Hematopoietic multipotent progenitor cell treated with erythropoietin and hydrocortisone succinate and interleukin-3 and kit ligand, for 6 days (in vitro differentiated cells): ENCODE results near the gene SNX4.
A peak's percentile ranks its signal among the peaks of the same experiment; 100 is the strongest.
"Not testable (repeated sequence)": the region's sequence is repeated elsewhere in the genome, so short reads cannot be mapped to it uniquely, and the experiment has no call there.

Source experiments
- DNase-seq: peaks from one replicate; pipeline ENCODE4 v3.0.0-alpha.2; 2015

Gene SNX4

GRCh38 chr3:125519678-125520562 is at the start of gene SNX4:
Gene SNX4 (minus strand): TSS chr3:125520202. CDS start chr3:125520172, 30 bp downstream.
- peak; percentile 95 for DNase-seq

- DNase-seq = no peak
Measured at GRCh38 chr3:125556314-125556713, 36.3 kb upstream of the SNX4 start.

GRCh38 chr3:125552401-125552800 is 32.4 kb upstream of the SNX4 start:
- DNase-seq = no peak

- DNase-seq = no peak
Measured at GRCh38 chr3:125528920-125529319, 8.9 kb upstream of the SNX4 start.

GRCh38 chr3:125525153-125525552 is 5.2 kb upstream of the SNX4 start:
- no peak for DNase-seq

- not testable (repeated sequence) for DNase-seq
Measured at GRCh38 chr3:125520563-125520919, 539 bp upstream of the SNX4 start.

GRCh38 chr3:125515421-125515820 is 4.6 kb downstream of the SNX4 start:
- no peak for DNase-seq

GRCh38 chr3:125513490-125514115 is 6.4 kb downstream of the SNX4 start:
- DNase-seq = no peak

- peak; percentile 84 for DNase-seq
Measured at GRCh38 chr3:125512135-125512920, 7.7 kb downstream of the SNX4 start.

GRCh38 chr3:125511420-125512118 is 8.4 kb downstream of the SNX4 start:
- no peak for DNase-seq

GRCh38 chr3:125507128-125507527 is 12.9 kb downstream of the SNX4 start:
- DNase-seq = no peak

GRCh38 chr3:125498630-125499029 is 21.4 kb downstream of the SNX4 start:
- no peak for DNase-seq

- peak; percentile 74 for DNase-seq
Measured at GRCh38 chr3:125496701-125497100, 23.3 kb downstream of the SNX4 start.

GRCh38 chr3:125482406-125482805 is 37.6 kb downstream of the SNX4 start:
- no peak for DNase-seq

GRCh38 chr3:125481786-125482185 is 38.2 kb downstream of the SNX4 start:
- no peak for DNase-seq

- DNase-seq = not testable (repeated sequence)
Measured at GRCh38 chr3:125481375-125481759, 38.6 kb downstream of the SNX4 start.

- DNase-seq = no peak
Measured at GRCh38 chr3:125480656-125481374, 39.2 kb downstream of the SNX4 start.

GRCh38 chr3:125479091-125479490 is 40.9 kb downstream of the SNX4 start:
- no peak for DNase-seq

GRCh38 chr3:125478326-125478725 is 41.7 kb downstream of the SNX4 start:
- DNase-seq = no peak

- DNase-seq = no peak
Measured at GRCh38 chr3:125477701-125478100, 42.3 kb downstream of the SNX4 start.

- DNase-seq = no peak
Measured at GRCh38 chr3:125470671-125471070, 49.3 kb downstream of the SNX4 start.

GRCh38 chr3:125462722-125463299 is 57.2 kb downstream of the SNX4 start:
- DNase-seq = peak; percentile 44
